K562 (cell line): Measurements from ENCODE around the gene ZNF343. TPM values are rescaled to one million over a fixed set of nuclear protein-coding genes. Genes with fewer than 3 reads are reported as not detected.
A peak's percentile ranks its signal among the peaks of the same experiment; 100 is the strongest.

Source experiments
- ATAC-seq: fragments of 200-7000 bp; cut with Tn5 transposase; 3 replicates; pipeline ENCODE4 v1.9.1; 2020; ENCODE audit warnings: moderate library complexity
- BruUV-seq: library from RNA; stranded (reverse); fragments of 400-500 nt; replicated peaks from 2 replicates; lab custom pipeline; 2021; lab: Mats Ljungman, UMichigan
- CTCF ChIA-PET: fragments of 300-600 bp; formaldehyde crosslinking; extraction: SDS; loops from one replicate; lab custom pipeline; 2021; ENCODE audit warnings: low intra/inter-chr PET ratio; lab: Yijun Ruan, JAX
- POLR2A ChIA-PET: fragments of 300-600, 350-650 bp; sonication (Branson Sonifier 250); formaldehyde crosslinking; extraction: SDS; loops from one replicate; lab custom pipeline; 2021; ENCODE audit warnings: antibody characterized with exemption, inconsistent platforms; lab: Yijun Ruan, JAX
- DNase-seq, 4 experiments: peaks; one replicate each; pipeline versions ENCODE4 v3.0.0 to v3.0.0-alpha.2; 2011 to 2018; ENCODE audit warnings: low spot score in 3 of 4, mixed read lengths in 3 of 4; ENCODE audit errors: extremely low read depth in 1 of 4
- FAIRE-seq: peaks from 2 replicates; lab custom pipeline; 2011; peaks lifted over from hg19 to GRCh38; lab: Jason Lieb, UNC
- H2AFZ ChIP-seq: 2 replicates; pipeline ENCODE4 v1.6.0; 2011; ENCODE audit warnings: low read depth, low read length, control low read depth, inconsistent platforms
- H3K27ac ChIP-seq: fragments of 200-600 bp; 3 replicates; pipeline ENCODE4 v1.8.0; 2011; ENCODE audit warnings: low read depth, mild to moderate bottlenecking, control low read depth, inconsistent platforms, low read length, moderate library complexity, mixed read lengths; ENCODE audit errors: extremely low read depth
- H3K27me3 ChIP-seq, 2 experiments: fragments of 300-600 bp in 1 of 2; 2 replicates in 1 of 2; 3 replicates in 1 of 2; pipeline versions ENCODE4 v1.6.0 to v1.8.0; 2011; ENCODE audit warnings: inconsistent platforms in 2 of 2, low read length in 2 of 2, mild to moderate bottlenecking in 1 of 2, mixed read lengths in 1 of 2, moderate library complexity in 1 of 2; ENCODE audit not compliant: control insufficient read depth in 2 of 2, insufficient read depth in 2 of 2
- H3K36me3 ChIP-seq: fragments of 300-600 bp; 3 replicates; pipeline ENCODE4 v1.8.0; 2011; ENCODE audit warnings: mild to moderate bottlenecking, low read length, inconsistent platforms; ENCODE audit not compliant: control insufficient read depth, insufficient read depth
- H3K4me1 ChIP-seq, 2 experiments: fragments of 200-600 bp in 1 of 2; replicated peaks in 1 of 2; 2 replicates in 1 of 2; 3 replicates in 1 of 2; pipeline versions ENCODE4 v1.5.1 to v1.8.0; 2011; ENCODE audit warnings: inconsistent platforms in 2 of 2, low read length in 2 of 2, mild to moderate bottlenecking in 1 of 2, mixed read lengths in 1 of 2, moderate library complexity in 1 of 2; ENCODE audit not compliant: control insufficient read depth in 2 of 2, insufficient read depth in 2 of 2
- H3K4me2 ChIP-seq: 2 replicates; pipeline ENCODE4 v1.6.1; 2011; ENCODE audit warnings: low read length, control low read depth, inconsistent platforms, mixed read lengths; ENCODE audit not compliant: insufficient read depth
- H3K4me3 ChIP-seq: fragments of 200-600 bp; sonication (generic), shearing (Covaris generic); 2 replicates; pipeline ENCODE4 v1.5.1; 2016; ENCODE audit warnings: control low read depth, inconsistent platforms
- H3K79me2 ChIP-seq: fragments of 200-600 bp; 3 replicates; pipeline ENCODE4 v1.8.0; 2011; ENCODE audit warnings: low read length, inconsistent platforms; ENCODE audit not compliant: control insufficient read depth, insufficient read depth
- H3K9ac ChIP-seq, 2 experiments: 2 replicates each; pipeline versions ENCODE4 v1.6.0 to v1.6.1; 2011; ENCODE audit warnings: low read depth in 2 of 2, low read length in 2 of 2, control low read depth in 1 of 2, inconsistent platforms in 1 of 2, mild to moderate bottlenecking in 1 of 2, mixed read lengths in 1 of 2; ENCODE audit not compliant: insufficient read depth in 1 of 2
- H3K9me1 ChIP-seq: one replicate; pipeline ENCODE4 v1.6.0; 2011; ENCODE audit warnings: inconsistent platforms, mild to moderate bottlenecking, low read length, moderate library complexity; ENCODE audit not compliant: control insufficient read depth, insufficient read depth
- H3K9me3 ChIP-seq: replicated peaks from 2 replicates; pipeline ENCODE4 v1.5.1; 2011; ENCODE audit warnings: low read depth, low read length, inconsistent platforms; ENCODE audit not compliant: control insufficient read depth, insufficient read depth
- H4K20me1 ChIP-seq: replicated peaks from 2 replicates; pipeline ENCODE4 v1.6.1; 2011; ENCODE audit warnings: low read length, inconsistent platforms, mixed read lengths; ENCODE audit not compliant: control insufficient read depth, insufficient read depth
- CBFA2T2 ChIP-seq: fragments of 450-650 bp; conservative IDR thresholded peaks from 2 replicates; pipeline ENCODE4 v1.6.1; 2017; ENCODE audit warnings: mild to moderate bottlenecking
- CTCFL ChIP-seq: IDR thresholded peaks from 2 replicates; pipeline ENCODE4 v1.6.1; 2011; ENCODE audit warnings: borderline replicate concordance, low read depth, mild to moderate bottlenecking, moderate library complexity, low read length; ENCODE audit not compliant: insufficient read depth, poor library complexity, severe bottlenecking
- HDAC6 ChIP-seq: IDR thresholded peaks from 2 replicates; pipeline ENCODE4 v1.6.1; 2012; ENCODE audit warnings: low read depth, mild to moderate bottlenecking, control low read depth, inconsistent platforms, low read length, moderate library complexity
- JUNB ChIP-seq: fragments of 450-650 bp; formaldehyde crosslinking; conservative IDR thresholded peaks from 2 replicates; pipeline ENCODE4 v1.4.0; 2020; ENCODE audit warnings: mild to moderate bottlenecking
- PHTF2 ChIP-seq: fragments of 250-450 bp; sonication (Bioruptor Pico); IDR thresholded peaks from 2 replicates; pipeline ENCODE4 v1.5.0; 2021; ENCODE audit warnings: mild to moderate bottlenecking
- RAD21 ChIP-seq, 2 experiments: fragments of 250-450 bp in 1 of 2; fragments of 450-650 bp in 1 of 2; sonication (Bioruptor Pico) in 1 of 2; formaldehyde crosslinking in 1 of 2; IDR thresholded peaks in 1 of 2; conservative IDR thresholded peaks in 1 of 2; 2 replicates each; pipeline versions ENCODE4 v1.4.0 to v1.8.0; 2020 to 2022; ENCODE audit warnings: mild to moderate bottlenecking in 2 of 2, moderate library complexity in 1 of 2
- SMC3 ChIP-seq: conservative IDR thresholded peaks from 2 replicates; pipeline ENCODE4 v1.6.1; 2011; ENCODE audit warnings: low read depth, low read length, improper control_type of control experiment; ENCODE audit not compliant: insufficient read depth
- SRF ChIP-seq, 2 experiments: fragments of 250-450, 450-650 bp in 1 of 2; sonication (Bioruptor Pico) in 1 of 2; sonication (generic) in 1 of 2; formaldehyde crosslinking; IDR thresholded peaks; 2 replicates each; pipeline versions ENCODE4 v1.5.0 to v1.5.1; 2020 to 2022; ENCODE audit warnings: mild to moderate bottlenecking in 1 of 2, missing genetic modification reagents in 1 of 2
- ZKSCAN1 ChIP-seq: fragments of 150-350 bp; IDR thresholded peaks from 2 replicates; pipeline ENCODE4 v1.6.1; 2016; ENCODE audit warnings: low read depth, low read length
- WGBS: fragments of 100-300 bp; shearing (Covaris generic); methylation state at CpG from one replicate; pipeline ENCODE4 v1.1.6; 2016; ENCODE audit warnings: low coverage, mixed read lengths; ENCODE audit not compliant: insufficient coverage; ENCODE audit errors: missing lambda C conversion rate; 5-methylcytosine and 5-hydroxymethylcytosine counted together
- in situ Hi-C: fragments of 300-500 bp; cut with MboI; formaldehyde crosslinking; loops from 4 replicates; pipeline ENCODE4 v1.15.0; 2018; ENCODE audit warnings: inconsistent platforms, mixed read lengths
- intact Hi-C: fragments of 100-400 bp; cut with micrococcal nuclease; formaldehyde crosslinking; loops from 2 replicates; pipeline ENCODE4 v1.14.2; 2022
- polyA plus RNA-seq, 8 experiments: library from polyadenylated mRNA; depleted of rRNA in 4 of 8; stranded (reverse) in 5 of 8; unstranded in 3 of 8; fragments of >200 nt; fragmentation: Nextera tagmentation in 2 of 8; fragmentation: Illumina TruSeq in 1 of 8; extraction: Ambion mirVana in 2 of 8; extraction: Trizol in 1 of 8; gene quantifications; 2 replicates each; pipeline versions ENCODE4 v1.2.1 to v1.2.3, GENCODE V29; 2011 to 2014; ENCODE audit warnings: inconsistent platforms in 1 of 8, missing spikeins in 1 of 8
- total RNA-seq, 7 experiments: library from RNA; depleted of rRNA in 6 of 7; stranded (reverse); fragments of >200 nt in 6 of 7; fragmentation: Illumina TruSeq in 2 of 7; extraction: Trizol in 2 of 7; gene quantifications; 2 replicates each; pipeline versions ENCODE4 v1.2.1 to v1.2.3, GENCODE V29; 2011 to 2021; ENCODE audit warnings: low replicate concordance in 1 of 7
- TF ChIP-seq, protein P1 (sequence below), 3 experiments: IDR thresholded peaks in 2 of 3; conservative IDR thresholded peaks in 1 of 3; 2 replicates each; pipeline ENCODE4 v1.5.1; 2011 to 2012; ENCODE audit warnings: low read length in 3 of 3, mild to moderate bottlenecking in 3 of 3, control low read depth in 2 of 3, improper control_type of control experiment in 1 of 3, inconsistent platforms in 1 of 3, low read depth in 1 of 3, mixed read lengths in 1 of 3, moderate library complexity in 1 of 3; ENCODE audit not compliant: insufficient read depth in 2 of 3
- TF ChIP-seq, protein P2 (sequence below): IDR thresholded peaks from 2 replicates; pipeline ENCODE4 v1.6.1; 2014; ENCODE audit warnings: antibody characterized with exemption

ZNF343 gene
- total and polyA plus RNA-seq, 9 of the 15 experiments (the other 6 are each of a cell fraction or from before 2014, with no cell fraction given): 1.4 to 9.8 (median 6.4) TPM

GRCh38 chr20:2522826-2523429 is 14.2 kb upstream of the ZNF343 start (continued):
- peak in 1 of 2 experiments; percentile 93; a peak in 2 of 4 replicates for TF ChIP-seq SRF (CRISPR knock-in tag; IDR thresholded peaks at IDR 0.05)

DNA sequence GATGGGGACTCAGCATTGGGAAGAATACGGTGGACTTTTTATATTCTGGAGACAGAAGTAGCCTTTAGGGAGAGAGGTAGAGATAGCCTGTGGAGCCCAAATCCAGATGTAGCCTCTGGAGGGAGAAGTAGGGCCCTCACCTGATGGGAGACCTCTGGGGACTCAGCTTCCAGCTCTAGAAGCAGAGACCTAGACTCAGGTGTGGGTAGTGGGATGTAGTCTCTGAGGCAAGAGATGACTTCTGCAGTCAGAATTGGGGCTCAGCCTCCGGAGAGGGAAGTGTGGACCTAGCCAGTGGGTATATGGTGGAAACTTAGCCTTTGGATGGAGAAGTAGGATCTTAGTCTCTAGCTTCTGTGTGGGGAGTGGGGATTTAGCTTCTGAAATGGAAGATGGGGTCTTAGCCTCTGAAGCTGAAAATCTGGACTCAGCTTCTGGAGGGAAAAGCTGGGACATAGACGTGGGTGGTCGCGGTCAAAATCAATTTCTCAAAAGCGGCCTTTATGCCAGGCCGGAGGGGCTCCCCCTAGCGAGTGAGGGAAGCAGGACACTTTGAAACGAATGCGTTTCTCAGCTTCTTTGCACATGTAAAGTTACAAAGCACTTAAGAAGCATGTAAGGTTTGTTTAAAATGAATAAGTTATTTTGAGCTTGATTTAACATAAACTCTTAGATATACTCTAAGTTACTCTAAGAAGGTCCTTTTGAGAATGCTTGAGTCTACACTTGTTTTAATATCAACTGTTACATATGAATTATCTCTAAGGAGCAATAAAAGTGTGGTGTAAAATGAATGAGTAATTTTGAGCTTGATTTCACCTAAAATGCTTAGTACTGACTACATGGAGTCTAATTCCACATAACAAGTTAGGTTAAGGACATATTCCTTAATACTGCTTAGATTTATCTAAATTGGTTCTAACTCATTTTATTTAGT is 12.9 kb upstream of the ZNF343 start:
- ChIA-PET CTCF (no interaction called here), POLR2A (interaction anchor here (1.0 to 1.6 kb wide), 6 partner anchors 13 to 131 kb away, joined by 3 to 7 read pairs (median 6); partner anchors contain the start of genes NOP56 and SNRPB)
- DNase-seq (peak; percentile 29 to 72 (median 38)), ATAC-seq (no peak), FAIRE-seq (peak; percentile 84)
- Histone ChIP-seq H3K4me1 (peaks cover 16 to 17% of the 10 kb centered on the region in 2 experiments; a peak in 4 of 5 replicates), H3K4me3 (no peak overlapping the region), H3K36me3 (no peaks in the 10 kb centered on the region), H3K4me2 (peak overlapping the region; percentile 52; the same call in 1 of the 2 replicates), H3K9me3 (no peaks in the 10 kb centered on the region), H3K27me3 (no peaks in the 10 kb centered on the region), H3K79me2 (peaks cover 10% of the 10 kb centered on the region; the same call in 1 of the 3 replicates), H3K9ac (no peak overlapping the region), H3K9me1 (no peaks in the 10 kb centered on the region), H4K20me1 (no peaks in the 10 kb centered on the region), H3K27ac (no peak overlapping the region), H2AFZ (peak overlapping the region; percentile 82)
- 6% methylated on average over 10 of the region's 10 CpGs for WGBS
- BruUV-seq: no TSS peak
- intact Hi-C loops (no loop called here), in situ Hi-C loops (loop anchor here (5.0 kb wide), 1 partner anchor 49 kb away; the partner anchor contains the start of gene SNRPB)
- TF ChIP-seq, protein P1, sequence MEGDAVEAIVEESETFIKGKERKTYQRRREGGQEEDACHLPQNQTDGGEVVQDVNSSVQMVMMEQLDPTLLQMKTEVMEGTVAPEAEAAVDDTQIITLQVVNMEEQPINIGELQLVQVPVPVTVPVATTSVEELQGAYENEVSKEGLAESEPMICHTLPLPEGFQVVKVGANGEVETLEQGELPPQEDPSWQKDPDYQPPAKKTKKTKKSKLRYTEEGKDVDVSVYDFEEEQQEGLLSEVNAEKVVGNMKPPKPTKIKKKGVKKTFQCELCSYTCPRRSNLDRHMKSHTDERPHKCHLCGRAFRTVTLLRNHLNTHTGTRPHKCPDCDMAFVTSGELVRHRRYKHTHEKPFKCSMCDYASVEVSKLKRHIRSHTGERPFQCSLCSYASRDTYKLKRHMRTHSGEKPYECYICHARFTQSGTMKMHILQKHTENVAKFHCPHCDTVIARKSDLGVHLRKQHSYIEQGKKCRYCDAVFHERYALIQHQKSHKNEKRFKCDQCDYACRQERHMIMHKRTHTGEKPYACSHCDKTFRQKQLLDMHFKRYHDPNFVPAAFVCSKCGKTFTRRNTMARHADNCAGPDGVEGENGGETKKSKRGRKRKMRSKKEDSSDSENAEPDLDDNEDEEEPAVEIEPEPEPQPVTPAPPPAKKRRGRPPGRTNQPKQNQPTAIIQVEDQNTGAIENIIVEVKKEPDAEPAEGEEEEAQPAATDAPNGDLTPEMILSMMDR (IDR thresholded peaks at IDR 0.05 in 2 of 3, conservative IDR thresholded peaks at IDR 0.05 in 1 of 3; ENCODE audit: insufficient read depth in 2 of 3, low read depth in 1 of 3, low read length in 3 of 3): peak; percentile 63 to 85 (median 73)
- TF ChIP-seq RAD21 (CRISPR knock-in tag; conservative IDR thresholded peaks at IDR 0.05 in 1 of 2, IDR thresholded peaks at IDR 0.05 in 1 of 2) (peak in 1 of 2 experiments; percentile 23; a peak in 1 of 4 replicates), CTCFL (peak; percentile 51), SMC3 (0 out of 2 replicates have a peak, but pooled peaks have one; percentile 9), ZKSCAN1 (no peak), HDAC6 (no peak), JUNB (CRISPR knock-in tag) (no peak), CBFA2T2 (no peak), PHTF2 (CRISPR knock-in tag) (no peak)
- TF ChIP-seq, protein P2, sequence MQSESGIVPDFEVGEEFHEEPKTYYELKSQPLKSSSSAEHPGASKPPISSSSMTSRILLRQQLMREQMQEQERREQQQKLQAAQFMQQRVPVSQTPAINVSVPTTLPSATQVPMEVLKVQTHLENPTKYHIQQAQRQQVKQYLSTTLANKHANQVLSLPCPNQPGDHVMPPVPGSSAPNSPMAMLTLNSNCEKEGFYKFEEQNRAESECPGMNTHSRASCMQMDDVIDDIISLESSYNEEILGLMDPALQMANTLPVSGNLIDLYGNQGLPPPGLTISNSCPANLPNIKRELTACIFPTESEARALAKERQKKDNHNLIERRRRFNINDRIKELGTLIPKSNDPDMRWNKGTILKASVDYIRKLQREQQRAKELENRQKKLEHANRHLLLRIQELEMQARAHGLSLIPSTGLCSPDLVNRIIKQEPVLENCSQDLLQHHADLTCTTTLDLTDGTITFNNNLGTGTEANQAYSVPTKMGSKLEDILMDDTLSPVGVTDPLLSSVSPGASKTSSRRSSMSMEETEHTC: no peak
